ENCODE results near the gene WTIP.

The WTIP gene

DNA sequence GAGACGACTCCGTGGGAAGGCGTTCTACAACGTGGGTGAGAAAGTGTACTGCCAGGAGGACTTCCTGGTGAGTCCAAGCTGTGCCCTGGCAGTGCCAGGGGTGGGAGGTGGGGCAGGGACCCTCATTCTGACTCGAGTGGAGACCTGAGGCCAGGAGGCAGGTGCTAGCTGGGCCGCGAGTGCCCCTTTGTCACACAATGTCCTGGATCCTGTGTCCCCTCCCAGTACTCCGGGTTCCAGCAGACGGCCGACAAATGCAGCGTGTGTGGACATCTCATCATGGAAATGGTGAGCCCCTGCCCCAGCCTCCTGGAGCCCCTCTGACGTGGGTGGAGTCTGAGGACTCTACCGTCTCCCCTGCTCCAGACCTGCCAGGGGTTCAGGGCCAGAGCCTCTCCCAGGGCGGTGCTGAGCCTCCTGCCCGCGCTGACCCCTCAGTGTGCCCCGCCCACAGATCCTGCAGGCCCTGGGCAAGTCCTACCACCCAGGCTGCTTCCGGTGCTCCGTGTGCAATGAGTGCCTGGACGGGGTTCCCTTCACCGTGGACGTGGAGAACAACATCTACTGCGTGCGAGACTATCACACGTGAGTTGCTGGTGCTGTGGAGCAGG is 11.6 kb downstream of the WTIP start:
- TF ChIP-seq, protein P1, sequence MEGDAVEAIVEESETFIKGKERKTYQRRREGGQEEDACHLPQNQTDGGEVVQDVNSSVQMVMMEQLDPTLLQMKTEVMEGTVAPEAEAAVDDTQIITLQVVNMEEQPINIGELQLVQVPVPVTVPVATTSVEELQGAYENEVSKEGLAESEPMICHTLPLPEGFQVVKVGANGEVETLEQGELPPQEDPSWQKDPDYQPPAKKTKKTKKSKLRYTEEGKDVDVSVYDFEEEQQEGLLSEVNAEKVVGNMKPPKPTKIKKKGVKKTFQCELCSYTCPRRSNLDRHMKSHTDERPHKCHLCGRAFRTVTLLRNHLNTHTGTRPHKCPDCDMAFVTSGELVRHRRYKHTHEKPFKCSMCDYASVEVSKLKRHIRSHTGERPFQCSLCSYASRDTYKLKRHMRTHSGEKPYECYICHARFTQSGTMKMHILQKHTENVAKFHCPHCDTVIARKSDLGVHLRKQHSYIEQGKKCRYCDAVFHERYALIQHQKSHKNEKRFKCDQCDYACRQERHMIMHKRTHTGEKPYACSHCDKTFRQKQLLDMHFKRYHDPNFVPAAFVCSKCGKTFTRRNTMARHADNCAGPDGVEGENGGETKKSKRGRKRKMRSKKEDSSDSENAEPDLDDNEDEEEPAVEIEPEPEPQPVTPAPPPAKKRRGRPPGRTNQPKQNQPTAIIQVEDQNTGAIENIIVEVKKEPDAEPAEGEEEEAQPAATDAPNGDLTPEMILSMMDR (IDR thresholded peaks at IDR 0.05; ENCODE audit: borderline replicate concordance, insufficient read depth, low read depth, low read length): no peak
- no peak overlapping the region for H3K4me3 ChIP-seq (ENCODE audit: low read depth, low read length)

DNA sequence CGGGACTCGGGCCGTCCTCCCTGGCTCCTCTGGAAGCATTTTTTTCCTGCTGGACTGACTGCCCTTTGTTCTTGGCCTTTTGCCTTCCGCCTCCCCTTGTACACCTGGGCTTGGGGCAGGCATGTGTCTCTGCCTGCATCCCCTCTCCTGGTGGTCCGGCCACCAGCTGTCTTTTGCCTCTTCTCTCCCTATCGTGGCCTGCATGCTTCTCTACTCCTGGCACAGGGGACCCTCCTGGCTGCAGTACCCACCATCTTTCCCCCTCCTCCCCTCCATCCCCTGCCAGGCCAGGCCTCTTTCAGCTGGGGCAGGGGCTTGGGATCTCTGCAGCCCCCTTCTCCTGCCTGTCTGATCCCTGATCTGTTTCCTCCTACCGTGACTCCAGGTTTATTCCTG is 12.1 kb downstream of the WTIP start:
- H3K4me3 ChIP-seq (ENCODE audit: low read depth, low read length): no peak overlapping the region
- TF ChIP-seq, protein P1 (IDR thresholded peaks at IDR 0.05; ENCODE audit: borderline replicate concordance, insufficient read depth, low read depth, low read length): no peak

DNA sequence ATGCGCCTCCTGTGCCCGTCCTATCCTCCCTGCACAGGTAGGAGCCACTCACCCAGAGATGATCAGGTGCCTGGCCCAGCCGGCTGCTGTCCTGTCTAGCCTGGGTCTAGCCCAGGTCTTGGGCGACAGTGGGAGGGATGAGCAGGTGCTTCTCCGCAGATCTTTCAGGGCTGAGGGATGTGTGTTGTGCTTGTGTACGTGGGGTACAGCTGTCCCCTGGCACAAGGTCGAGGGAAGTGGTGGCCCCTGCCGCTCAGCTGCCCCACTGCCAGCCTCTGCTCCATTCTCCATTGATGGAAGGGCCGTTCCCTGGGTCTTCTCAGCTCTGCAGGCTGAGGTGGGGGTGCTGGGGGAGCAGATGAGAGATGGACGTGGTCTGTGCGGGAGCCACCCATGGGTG is 13.0 kb downstream of the WTIP start:
- TF ChIP-seq, protein P1 (IDR thresholded peaks at IDR 0.05; ENCODE audit: borderline replicate concordance, insufficient read depth, low read depth, low read length): no peak
- no peak overlapping the region for H3K4me3 ChIP-seq (ENCODE audit: low read depth, low read length)

DNA sequence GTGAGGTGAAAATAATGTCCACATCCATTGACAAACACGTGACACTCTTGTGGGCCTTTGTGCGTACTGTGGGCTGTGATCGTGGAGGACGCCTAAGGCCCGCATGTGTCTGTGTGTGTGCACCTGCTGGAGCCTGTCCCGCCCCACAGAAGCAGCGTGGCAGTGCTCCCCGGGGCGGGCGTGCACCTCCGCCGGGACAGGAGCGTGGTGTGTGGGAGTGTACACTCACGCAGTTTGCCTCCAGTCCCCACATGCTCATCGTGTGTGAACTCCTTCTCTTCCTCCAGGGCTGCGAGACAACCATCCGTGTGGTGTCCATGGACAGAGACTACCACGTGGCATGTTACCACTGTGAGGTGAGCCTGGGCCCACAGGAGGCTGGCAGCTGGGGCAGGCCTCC is 13.9 kb downstream of the WTIP start:
- H3K4me3 ChIP-seq (ENCODE audit: low read depth, low read length): no peak overlapping the region
- TF ChIP-seq, protein P1 (IDR thresholded peaks at IDR 0.05; ENCODE audit: borderline replicate concordance, insufficient read depth, low read depth, low read length): no peak

DNA sequence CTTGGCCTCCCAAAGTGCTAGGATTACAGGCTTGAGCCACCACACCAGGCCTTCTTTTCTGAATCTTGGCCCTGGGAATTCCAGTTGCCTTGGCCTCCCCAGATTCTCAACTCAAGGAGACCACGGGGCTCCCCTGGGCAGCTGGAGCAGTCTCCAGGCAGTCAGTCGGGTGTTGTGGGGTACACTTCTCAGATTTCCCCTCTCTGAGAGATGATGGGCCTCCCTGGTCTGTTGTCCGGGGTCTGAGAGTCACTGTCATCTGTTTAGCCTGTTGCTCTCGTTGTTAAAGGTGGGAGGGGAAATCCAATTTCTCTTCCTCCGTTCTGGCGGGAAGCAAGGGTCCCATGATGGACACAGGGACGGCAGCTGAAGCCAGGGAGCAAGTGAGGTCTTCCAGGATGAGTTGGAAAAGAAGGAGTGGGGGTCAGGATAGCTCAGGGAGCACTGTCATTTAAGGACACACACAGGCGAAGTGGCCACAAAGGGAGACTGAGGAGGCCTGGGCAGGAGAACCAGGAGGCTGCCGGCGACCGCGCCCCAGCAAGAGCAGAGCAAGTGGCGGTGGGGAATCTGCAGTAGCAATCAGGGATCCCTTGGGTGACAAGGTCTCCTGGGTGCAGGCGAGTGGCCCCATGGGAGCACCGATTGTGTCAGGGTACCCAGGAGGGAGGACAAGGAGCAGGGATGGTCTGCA is 15.7 kb downstream of the WTIP start:
- no peak overlapping the region for H3K4me3 ChIP-seq (ENCODE audit: low read depth, low read length)
- TF ChIP-seq, protein P1 (IDR thresholded peaks at IDR 0.05; ENCODE audit: borderline replicate concordance, insufficient read depth, low read depth, low read length): no peak

DNA sequence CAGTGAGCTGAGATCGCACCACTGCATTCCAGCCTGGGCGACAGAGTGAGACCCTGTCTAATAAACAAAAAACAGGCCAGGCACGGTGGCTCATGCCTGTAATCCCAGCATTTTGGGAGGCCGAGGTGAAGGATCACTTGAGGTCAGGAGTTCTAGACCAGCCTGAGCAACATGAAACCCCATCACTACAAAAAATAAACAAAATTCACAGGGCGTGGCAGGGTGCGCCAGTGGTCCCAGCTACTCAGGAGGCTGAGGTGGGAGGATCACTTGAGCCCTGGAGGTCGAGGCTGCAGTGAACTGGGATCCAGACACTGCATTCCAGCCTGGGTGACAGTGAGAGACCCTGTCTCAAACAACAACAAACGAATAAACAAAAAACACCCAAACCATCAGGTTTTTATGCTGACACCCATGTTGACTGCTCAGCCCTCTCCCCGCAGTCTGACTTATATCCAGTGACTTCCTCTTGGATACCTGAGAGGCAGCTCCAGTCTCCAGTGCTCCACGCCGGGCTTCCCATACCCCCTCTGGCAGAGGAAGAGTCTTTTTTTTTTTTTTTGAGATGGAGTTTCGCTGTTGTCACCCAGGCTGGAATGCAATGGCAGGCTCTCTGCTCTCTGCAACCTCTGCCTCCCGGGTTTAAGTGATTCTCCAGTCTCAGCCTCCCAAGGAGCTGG is 17.7 kb downstream of the WTIP start:
- TF ChIP-seq, protein P1 (IDR thresholded peaks at IDR 0.05; ENCODE audit: borderline replicate concordance, insufficient read depth, low read depth, low read length): no peak

More for the DNA sequence above, 17.7 kb downstream of the WTIP start:
- H3K4me3 ChIP-seq (ENCODE audit: low read depth, low read length): no peak overlapping the region
